AG09309 (cell line): ENCODE results near the gene RGS17.

ENCODE experiments used
- DNase-seq: peaks from one replicate; pipeline ENCODE4 v3.0.0-alpha.2; 2010; ENCODE audit warnings: low read depth
- H3K4me3 ChIP-seq: 2 replicates; pipeline ENCODE4 v1.5.1; 2011; ENCODE audit warnings: mild to moderate bottlenecking, low read depth, low read length, moderate library complexity; ENCODE audit not compliant: control insufficient read depth
- TF ChIP-seq, protein P1 (sequence below): IDR thresholded peaks from 2 replicates; pipeline ENCODE4 v1.5.1; 2011; ENCODE audit warnings: mild to moderate bottlenecking, low read depth, low read length, inconsistent platforms; ENCODE audit not compliant: insufficient read depth, control insufficient read depth; ENCODE audit errors: missing control alignments

Gene RGS17

DNA sequence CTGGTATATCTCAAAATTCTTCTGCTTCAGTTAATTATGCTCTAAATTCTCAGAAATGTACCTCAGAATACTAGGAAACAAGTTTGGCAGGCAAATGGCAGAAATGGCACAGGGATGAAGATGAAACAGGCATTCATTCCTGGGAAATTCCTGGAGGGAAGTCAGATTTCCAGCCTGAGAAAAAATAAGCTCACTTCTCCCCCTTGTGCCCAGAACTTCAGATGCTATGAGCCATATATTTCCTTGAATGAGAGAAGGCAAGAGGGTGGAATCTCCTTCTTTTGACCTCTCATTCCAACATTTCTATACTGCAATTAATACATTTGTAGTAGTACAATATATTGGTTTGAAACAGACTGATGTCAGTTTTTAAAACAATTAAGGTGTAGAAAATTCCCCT lies 22.8 kb downstream of the RGS17 start:
- DNase-seq: no peak
- H3K4me3 ChIP-seq: no peak overlapping the region

DNA sequence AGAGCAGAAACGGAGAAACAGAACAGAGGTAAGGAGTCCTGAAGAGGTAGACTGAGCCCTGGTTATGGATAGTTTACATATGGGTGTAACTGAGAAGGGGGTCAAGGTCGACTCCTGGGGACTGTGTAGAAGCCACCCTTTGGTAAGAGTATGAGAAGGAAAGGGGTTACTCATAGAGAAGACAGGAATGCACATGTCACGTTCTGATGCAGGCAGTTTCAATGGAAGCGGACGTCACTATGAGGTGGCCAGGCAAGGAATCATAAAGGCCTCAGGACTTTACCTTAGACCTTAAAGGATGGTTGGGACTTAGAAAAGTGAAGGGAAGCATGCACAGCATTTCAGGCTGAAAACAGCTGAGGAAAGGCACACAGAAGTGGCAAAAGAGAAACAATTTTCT lies 25.1 kb downstream of the RGS17 start:
- DNase-seq: no peak
- TF ChIP-seq, protein P1, sequence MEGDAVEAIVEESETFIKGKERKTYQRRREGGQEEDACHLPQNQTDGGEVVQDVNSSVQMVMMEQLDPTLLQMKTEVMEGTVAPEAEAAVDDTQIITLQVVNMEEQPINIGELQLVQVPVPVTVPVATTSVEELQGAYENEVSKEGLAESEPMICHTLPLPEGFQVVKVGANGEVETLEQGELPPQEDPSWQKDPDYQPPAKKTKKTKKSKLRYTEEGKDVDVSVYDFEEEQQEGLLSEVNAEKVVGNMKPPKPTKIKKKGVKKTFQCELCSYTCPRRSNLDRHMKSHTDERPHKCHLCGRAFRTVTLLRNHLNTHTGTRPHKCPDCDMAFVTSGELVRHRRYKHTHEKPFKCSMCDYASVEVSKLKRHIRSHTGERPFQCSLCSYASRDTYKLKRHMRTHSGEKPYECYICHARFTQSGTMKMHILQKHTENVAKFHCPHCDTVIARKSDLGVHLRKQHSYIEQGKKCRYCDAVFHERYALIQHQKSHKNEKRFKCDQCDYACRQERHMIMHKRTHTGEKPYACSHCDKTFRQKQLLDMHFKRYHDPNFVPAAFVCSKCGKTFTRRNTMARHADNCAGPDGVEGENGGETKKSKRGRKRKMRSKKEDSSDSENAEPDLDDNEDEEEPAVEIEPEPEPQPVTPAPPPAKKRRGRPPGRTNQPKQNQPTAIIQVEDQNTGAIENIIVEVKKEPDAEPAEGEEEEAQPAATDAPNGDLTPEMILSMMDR: no peak
- H3K4me3 ChIP-seq: no peak overlapping the region

More for the DNA sequence above, 22.8 kb downstream of the RGS17 start:
- TF ChIP-seq, protein P1: peak; percentile 59

DNA sequence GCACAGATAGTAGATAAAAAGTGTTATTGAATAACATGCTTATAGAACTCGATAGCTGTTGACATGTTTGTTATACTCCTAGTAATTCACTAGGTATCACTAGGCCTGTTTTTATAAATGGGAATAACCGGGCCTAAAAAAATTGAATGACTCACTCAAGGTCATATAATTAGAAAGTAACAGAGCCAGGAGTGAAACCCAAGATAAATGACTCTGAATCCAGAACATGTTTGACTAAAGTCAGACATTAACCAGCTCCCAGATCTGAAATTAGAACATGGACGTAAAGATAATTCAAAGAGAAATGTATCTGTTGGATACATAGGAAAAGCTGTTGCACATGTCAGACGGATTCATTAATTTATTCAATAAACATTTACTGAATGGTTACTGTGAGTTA lies 26.9 kb downstream of the RGS17 start:
- no peak overlapping the region for H3K4me3 ChIP-seq
- TF ChIP-seq, protein P1: no peak
- no peak for DNase-seq

DNA sequence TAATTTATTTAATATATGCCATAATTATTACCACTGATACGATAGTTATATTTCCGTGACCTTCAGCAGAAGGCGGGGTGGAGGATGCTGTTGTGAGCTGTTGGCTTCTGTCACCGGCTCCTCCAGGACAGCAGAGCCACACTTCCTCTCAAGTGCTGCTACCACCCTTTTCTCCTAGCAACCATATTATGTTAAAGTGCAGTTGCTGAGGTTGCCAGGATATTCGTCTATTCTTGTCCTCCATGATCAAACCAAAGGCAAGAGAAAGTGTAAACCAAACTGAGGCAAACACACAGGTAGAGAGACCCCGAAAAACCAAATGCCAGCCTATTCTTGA lies 27.8 kb downstream of the RGS17 start:
- TF ChIP-seq, protein P1: no peak
- H3K4me3 ChIP-seq: no peak overlapping the region
- no peak for DNase-seq

DNA sequence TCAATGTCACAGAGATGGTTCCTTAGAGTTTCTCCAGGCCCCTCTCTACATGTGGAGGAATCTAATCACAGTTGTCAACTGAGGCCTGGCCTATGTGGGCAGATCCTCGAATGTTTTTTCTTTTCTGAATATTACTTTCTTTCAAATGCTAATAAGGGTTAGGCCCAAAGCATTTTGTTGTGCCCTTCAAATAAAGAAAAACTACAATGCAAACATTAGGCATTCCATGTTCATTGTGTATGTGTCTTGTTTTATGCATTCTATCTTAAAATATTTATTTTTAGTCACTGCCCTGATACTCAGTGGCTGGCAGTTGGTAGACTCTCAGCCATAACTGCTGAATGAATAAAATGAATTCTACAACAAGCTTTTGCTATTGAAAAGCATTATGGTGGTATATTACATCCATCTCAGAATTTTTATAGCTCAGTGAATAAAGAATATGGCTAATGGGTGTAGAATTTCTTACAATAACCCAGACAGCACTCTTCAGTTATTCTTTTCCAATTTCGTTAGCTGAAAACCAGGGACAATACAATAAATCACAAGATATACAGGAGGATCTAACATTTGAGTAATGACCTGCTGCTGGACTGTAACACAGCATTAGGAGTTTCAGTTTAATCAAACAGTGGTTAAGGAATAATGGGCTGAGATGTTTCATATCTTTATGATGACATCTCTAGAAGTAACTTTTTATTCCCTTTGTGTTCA lies 28.3 kb downstream of the RGS17 start:
- H3K4me3 ChIP-seq: no peak overlapping the region
- no peak for DNase-seq
- TF ChIP-seq, protein P1: no peak

DNA sequence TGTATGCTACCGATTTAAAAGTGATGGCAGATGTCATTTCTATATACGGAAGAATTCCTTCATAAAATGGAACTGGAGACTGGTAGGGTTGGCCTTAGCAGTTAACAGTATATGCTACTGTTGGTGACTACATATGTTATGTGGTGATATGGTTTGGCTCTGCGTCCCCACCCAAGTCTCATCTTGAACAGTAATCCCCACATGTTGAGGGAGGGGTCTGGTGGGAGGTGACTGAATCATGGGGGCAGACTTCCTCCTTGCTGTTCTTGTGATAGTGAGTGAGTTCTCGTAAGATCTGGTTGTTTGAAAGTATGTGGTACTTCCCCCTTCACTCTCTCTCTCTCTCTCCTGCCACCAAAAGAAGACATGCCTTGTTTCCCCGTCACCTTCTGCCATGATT lies 29.6 kb downstream of the RGS17 start:
- DNase-seq: no peak
- H3K4me3 ChIP-seq: no peak overlapping the region

More for the DNA sequence above, 29.6 kb downstream of the RGS17 start:
- TF ChIP-seq, protein P1: no peak
